Measurements from ENCODE around the gene MUCL3. TPM values are rescaled to one million over a fixed set of nuclear protein-coding genes. Genes with fewer than 3 reads are reported as not detected.
A peak's percentile ranks its signal among the peaks of the same experiment; 100 is the strongest.
"Not testable (repeated sequence)": the region's sequence is repeated elsewhere in the genome, so short reads cannot be mapped to it uniquely, and the experiment has no call there.

Gene MUCL3
- total RNA-seq = not detected
- long read RNA-seq = 0 reads

DNA sequence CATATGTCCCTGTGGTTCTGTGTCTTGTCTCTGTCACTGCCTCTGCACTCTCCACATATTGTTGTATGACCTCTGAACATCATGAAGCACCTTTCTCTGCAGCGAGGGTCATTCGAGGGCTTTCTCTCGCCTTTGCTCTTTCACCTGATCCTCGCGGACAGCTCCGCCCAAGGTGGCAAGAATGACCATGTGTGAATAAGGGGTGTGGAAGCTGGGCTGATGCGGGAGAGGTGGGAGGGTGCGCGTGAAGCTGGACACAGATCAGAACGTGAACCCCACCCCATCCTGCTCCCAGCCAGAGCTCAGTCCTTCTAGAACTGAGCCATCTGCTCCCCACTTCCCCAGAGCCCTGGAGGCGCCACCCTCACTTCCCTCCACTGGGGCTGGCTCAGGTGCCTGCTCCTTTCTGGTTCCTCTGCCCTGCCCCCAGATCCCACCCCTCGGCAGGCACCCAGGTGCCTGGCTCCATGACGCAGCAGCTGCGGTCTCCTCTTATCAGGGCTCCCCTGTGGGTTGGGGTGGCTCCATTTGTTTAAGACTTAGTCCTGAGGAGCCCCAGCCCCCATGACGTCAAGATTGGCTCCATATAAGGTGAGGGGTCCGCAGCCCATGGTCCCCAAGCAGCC lies at the start of gene MUCL3:
MUCL3 (plus strand) TSS at position 613 of the 626 bp plus-strand sequence. CDS start 27 bp downstream, outside the sequence.
- no peak for ATAC-seq (ENCODE audit: poor library complexity)
- DNase-seq = no peak
- intact Hi-C loops (cut with DNase I) = no loop called here

- ATAC-seq (ENCODE audit: poor library complexity) (no peak), DNase-seq (no peak)
- intact Hi-C loops (cut with DNase I) = no loop called here
Measured at GRCh38 chr6:30891450-30891723, 49.4 kb upstream of the MUCL3 start.

DNA sequence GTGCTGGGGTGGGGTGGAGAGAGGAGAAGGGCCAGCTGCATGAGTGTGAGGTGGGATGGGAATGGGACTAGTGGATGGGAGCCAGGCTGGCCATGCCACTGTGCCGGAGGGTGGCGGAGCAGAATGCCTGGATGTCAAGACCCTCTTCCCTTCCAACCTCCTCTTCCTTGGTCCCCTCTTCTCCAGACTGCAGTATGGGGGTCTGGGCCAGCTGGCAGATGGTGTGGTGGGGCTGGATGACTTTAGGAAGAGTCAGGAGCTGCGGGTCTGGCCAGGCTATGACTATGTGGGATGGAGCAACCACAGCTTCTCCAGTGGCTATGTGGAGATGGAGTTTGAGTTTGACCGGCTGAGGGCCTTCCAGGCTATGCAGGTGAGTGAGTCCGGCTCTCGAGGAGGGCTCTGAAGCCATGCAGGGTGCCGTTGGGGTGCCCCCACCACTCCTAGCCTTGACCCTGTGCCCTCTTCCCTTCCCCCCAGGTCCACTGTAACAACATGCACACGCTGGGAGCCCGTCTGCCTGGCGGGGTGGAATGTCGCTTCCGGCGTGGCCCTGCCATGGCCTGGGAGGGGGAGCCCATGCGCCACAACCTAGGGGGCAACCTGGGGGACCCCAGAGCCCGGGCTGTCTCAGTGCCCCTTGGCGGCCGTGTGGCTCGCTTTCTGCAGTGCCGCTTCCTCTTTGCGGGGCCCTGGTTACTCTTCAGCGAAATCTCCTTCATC lies 48.8 kb upstream of the MUCL3 start:
- ATAC-seq (ENCODE audit: poor library complexity) = no peak
- intact Hi-C loops (cut with DNase I) = no loop called here
- no peak for DNase-seq

DNA sequence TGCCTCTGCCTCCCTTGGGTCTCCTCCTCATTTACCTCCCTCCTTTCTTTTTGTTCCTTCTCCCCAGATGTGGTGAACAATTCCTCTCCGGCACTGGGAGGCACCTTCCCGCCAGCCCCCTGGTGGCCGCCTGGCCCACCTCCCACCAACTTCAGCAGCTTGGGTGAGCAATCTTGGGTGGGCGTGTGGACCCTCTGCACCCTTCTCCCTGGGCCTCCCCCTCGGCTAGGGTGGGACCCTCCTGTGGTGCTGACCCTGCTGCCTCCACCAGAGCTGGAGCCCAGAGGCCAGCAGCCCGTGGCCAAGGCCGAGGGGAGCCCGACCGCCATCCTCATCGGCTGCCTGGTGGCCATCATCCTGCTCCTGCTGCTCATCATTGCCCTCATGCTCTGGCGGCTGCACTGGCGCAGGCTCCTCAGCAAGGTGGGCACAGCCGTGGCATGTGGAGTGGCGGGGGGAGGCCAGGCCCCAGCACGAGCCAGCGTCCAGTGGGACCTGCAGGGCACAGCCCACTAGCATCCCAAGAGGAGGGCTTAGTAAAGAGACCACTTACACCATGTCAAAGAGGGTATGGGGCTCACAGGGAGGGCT lies 47.7 kb upstream of the MUCL3 start:
- DNase-seq (no peak), ATAC-seq (ENCODE audit: poor library complexity) (no peak)
- intact Hi-C loops (cut with DNase I) = no loop called here

DNA sequence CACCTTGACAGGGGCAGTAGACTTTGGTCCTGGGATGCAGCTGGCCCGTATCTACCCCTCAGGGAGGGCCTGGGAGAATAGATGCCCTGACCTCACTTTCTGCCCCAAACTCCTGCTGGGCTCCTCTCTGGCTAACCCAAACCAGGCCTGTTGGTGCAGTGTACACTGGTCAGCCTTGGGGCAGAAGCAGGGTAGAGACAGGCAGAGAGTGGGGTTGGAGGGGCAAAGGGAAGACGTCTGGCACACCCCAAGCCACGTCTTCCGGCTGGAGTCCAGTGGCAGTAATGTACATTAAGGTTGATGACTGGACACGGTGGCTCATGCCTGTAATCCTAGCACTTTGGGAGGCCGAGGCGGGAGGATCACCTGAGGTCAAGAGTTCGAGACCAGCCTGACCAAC lies 47.1 kb upstream of the MUCL3 start:
- DNase-seq = no peak
- intact Hi-C loops (cut with DNase I) = no loop called here
- ATAC-seq (ENCODE audit: poor library complexity) = no peak

- no peak for DNase-seq
- ATAC-seq (ENCODE audit: poor library complexity) = no peak
- intact Hi-C loops (cut with DNase I) = no loop called here
Measured at GRCh38 chr6:30894381-30894780, 46.4 kb upstream of the MUCL3 start.

- DNase-seq (no peak), ATAC-seq (ENCODE audit: poor library complexity) (no peak)
- intact Hi-C loops (cut with DNase I) = no loop called here
Measured at GRCh38 chr6:30894935-30895334, 45.8 kb upstream of the MUCL3 start.

DNA sequence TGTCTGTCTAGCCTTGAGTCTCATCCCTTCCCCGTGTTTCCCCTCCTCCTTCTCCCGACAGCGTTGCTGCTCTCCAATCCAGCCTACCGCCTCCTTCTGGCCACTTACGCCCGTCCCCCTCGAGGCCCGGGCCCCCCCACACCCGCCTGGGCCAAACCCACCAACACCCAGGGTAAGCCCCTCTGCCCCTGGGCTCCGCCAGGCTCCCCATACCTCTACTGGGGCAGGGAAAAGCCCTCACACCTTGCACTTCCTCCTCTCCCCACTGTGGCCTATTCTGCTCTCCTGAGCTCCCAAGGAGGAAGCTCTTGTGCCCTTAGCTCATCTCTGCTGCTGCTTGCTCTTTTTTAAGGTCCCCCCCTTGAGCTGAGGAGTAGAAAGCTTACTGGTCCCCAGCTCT lies 45.4 kb upstream of the MUCL3 start:
- DNase-seq (peak; percentile 19), ATAC-seq (ENCODE audit: poor library complexity) (no peak)
- intact Hi-C loops (cut with DNase I) = no loop called here

DNA sequence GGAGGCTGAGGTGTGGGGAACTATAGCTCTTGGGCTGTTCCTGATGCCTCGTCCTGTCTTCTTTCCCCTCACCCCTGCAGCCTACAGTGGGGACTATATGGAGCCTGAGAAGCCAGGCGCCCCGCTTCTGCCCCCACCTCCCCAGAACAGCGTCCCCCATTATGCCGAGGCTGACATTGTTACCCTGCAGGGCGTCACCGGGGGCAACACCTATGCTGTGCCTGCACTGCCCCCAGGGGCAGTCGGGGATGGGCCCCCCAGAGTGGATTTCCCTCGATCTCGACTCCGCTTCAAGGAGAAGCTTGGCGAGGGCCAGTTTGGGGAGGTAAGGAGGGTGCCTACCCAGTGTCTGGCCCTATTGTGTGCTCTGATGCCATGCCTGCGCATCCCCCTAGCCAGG lies 44.2 kb upstream of the MUCL3 start:
- intact Hi-C loops (cut with DNase I) = no loop called here
- peak; percentile 12 for DNase-seq
- no peak for ATAC-seq (ENCODE audit: poor library complexity)

GRCh38 chr6:30897882-30898281 lies 42.9 kb upstream of the MUCL3 start:
- no peak for ATAC-seq (ENCODE audit: poor library complexity)
- intact Hi-C loops (cut with DNase I) = no loop called here

GRCh38 chr6:30898750-30899360 lies 41.9 kb upstream of the MUCL3 start:
- no peak for ATAC-seq (ENCODE audit: poor library complexity)

More at GRCh38 chr6:30897882-30898281, 42.9 kb upstream of the MUCL3 start:
- peak; percentile 27 for DNase-seq

DNA sequence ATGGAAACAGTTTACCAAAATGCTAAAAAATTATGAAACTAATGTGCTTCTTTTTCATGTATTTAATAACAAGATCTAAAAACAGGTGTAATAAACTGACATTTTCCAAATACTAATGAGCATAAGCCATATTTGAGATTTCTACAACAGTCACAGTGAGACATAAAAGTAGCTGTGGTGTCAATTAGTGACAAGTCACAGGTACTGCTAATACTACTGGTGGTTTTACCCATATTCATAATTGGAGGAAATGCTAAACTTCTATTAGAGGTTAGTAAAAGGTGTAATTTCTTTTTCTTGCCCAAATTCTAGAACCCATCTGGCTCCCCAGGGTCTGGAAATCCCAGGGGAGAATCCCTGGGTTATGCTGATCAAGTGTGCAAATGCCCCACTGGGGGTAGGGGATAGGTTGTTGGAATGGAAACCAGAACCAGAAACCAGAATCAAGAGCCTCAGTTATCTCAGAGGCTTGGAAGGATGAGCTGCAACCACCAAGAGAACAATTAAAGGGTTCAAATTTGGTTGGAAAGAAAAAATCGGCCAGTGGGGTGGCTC lies 39.8 kb upstream of the MUCL3 start:
- no peak for ATAC-seq (ENCODE audit: poor library complexity)
- no peak for DNase-seq
- intact Hi-C loops (cut with DNase I) = no loop called here

More at GRCh38 chr6:30898750-30899360, 41.9 kb upstream of the MUCL3 start:
- peak; percentile 38 for DNase-seq
- intact Hi-C loops (cut with DNase I) = no loop called here

DNA sequence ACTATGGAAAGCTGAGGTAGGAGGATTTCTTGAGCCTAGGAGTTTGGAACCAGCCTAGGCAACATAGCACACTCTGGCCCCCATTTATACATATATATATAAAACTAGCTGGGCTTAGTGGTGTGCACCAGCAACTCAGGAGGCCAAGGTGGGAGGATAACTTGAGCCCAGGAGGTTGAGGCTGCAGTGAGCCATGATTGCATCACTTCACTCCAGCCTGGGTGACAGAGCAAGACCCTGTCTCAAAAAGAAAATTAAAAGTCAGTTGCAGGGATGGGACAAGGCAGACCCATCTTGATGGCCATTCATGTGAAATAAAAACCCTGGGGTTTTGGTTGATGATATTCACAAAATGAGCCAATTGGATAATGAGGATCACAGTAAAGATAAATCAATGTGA lies 39.3 kb upstream of the MUCL3 start:
- ATAC-seq (ENCODE audit: poor library complexity) = no peak
- DNase-seq = no peak
- intact Hi-C loops (cut with DNase I) = no loop called here

GRCh38 chr6:30902196-30902595 lies 38.6 kb upstream of the MUCL3 start:
- peak; percentile 8 for DNase-seq
- intact Hi-C loops (cut with DNase I); ATAC-seq (ENCODE audit: poor library complexity): not testable (repeated sequence)

- no peak for ATAC-seq (ENCODE audit: poor library complexity)
- intact Hi-C loops (cut with DNase I) = no loop called here
- peak; percentile 1 for DNase-seq
Measured at GRCh38 chr6:30902709-30903108, 38.1 kb upstream of the MUCL3 start.

GRCh38 chr6:30903236-30903635 lies 37.5 kb upstream of the MUCL3 start:
- ATAC-seq (ENCODE audit: poor library complexity) = no peak
- intact Hi-C loops (cut with DNase I) = no loop called here
- no peak for DNase-seq

GRCh38 chr6:30907290-30907757 lies 33.4 kb upstream of the MUCL3 start:
- intact Hi-C loops (cut with DNase I); DNase-seq; ATAC-seq (ENCODE audit: poor library complexity): not testable (repeated sequence)

- intact Hi-C loops (cut with DNase I) = no loop called here
- ATAC-seq (ENCODE audit: poor library complexity) = peak; percentile 99
- peak; percentile 98 for DNase-seq
Measured at GRCh38 chr6:30907758-30908591, 32.8 kb upstream of the MUCL3 start, which contains the start of gene GTF2H4. GTF2H4 (plus strand) TSS chr6:30908207.

Measured in Right ventricle myocardium superior (tissue), 1 donor.